Omental fat pad (tissue), 4 donors: ENCODE results near the gene LRRC72. TPM values are rescaled to one million over a fixed set of nuclear protein-coding genes. Genes with fewer than 3 reads are reported as not detected.

Experiments used
- ATAC-seq: fragments of 150-250 bp; one replicate; pipeline ENCODE4 v1.9.1; 2016; ENCODE audit warnings: mild to moderate bottlenecking, moderate library complexity; ENCODE audit not compliant: low FRiP score
- DNase-seq: peaks from one replicate; pipeline ENCODE4 v3.0.0-alpha.2; 2019; ENCODE audit warnings: low spot score
- total RNA-seq, 4 donors: library from RNA; depleted of rRNA; stranded (reverse); fragments of >200 nt; gene quantifications; one replicate each; pipeline ENCODE4 v1.1.0, GENCODE V29; 2016
- TF ChIP-seq, protein P1 (sequence below), 3 donors: fragments of 450-650 bp; IDR thresholded peaks; one replicate each; pipeline ENCODE4 v1.5.1; 2016 to 2017; ENCODE audit warnings: antibody characterized with exemption in 3 of 3, mild to moderate bottlenecking in 3 of 3, moderate library complexity in 2 of 3

The LRRC72 gene
- total RNA-seq, 4 donors from 2014 or later = not detected

DNA sequence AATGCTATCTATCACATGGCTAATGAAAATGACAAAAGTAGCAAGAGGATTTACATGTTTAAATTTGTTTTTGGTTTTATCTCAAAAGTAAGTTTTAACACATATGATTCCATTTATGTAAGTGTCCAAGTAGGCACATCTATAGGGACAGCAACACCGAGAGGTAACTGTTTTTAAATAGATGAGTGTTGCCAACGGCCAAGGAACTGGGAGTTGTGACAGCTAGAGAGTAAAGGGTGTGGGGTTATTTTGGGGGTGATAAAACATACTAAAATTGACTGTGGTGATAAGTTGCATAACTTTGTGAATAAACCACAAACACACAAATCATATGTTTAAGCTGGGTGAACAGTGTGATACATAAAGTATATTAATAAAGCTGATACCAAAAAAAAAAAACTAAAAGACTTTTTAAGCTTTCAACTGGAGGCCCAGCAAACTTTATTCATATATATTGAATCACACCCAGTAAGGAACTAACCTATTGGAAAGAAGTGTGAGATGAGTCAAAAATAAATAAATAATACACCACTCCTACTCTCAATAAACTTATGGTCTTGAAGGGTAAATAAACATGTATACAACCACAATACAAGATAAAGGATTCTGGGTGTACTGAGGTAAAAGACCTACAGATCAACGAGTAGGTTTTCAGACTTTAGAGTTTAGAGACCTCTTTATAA, 33.0 kb downstream of the LRRC72 start:
- TF ChIP-seq, protein P1, sequence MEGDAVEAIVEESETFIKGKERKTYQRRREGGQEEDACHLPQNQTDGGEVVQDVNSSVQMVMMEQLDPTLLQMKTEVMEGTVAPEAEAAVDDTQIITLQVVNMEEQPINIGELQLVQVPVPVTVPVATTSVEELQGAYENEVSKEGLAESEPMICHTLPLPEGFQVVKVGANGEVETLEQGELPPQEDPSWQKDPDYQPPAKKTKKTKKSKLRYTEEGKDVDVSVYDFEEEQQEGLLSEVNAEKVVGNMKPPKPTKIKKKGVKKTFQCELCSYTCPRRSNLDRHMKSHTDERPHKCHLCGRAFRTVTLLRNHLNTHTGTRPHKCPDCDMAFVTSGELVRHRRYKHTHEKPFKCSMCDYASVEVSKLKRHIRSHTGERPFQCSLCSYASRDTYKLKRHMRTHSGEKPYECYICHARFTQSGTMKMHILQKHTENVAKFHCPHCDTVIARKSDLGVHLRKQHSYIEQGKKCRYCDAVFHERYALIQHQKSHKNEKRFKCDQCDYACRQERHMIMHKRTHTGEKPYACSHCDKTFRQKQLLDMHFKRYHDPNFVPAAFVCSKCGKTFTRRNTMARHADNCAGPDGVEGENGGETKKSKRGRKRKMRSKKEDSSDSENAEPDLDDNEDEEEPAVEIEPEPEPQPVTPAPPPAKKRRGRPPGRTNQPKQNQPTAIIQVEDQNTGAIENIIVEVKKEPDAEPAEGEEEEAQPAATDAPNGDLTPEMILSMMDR (IDR thresholded peaks at IDR 0.05) = no peak
- DNase-seq (no peak), ATAC-seq (no peak)

DNA sequence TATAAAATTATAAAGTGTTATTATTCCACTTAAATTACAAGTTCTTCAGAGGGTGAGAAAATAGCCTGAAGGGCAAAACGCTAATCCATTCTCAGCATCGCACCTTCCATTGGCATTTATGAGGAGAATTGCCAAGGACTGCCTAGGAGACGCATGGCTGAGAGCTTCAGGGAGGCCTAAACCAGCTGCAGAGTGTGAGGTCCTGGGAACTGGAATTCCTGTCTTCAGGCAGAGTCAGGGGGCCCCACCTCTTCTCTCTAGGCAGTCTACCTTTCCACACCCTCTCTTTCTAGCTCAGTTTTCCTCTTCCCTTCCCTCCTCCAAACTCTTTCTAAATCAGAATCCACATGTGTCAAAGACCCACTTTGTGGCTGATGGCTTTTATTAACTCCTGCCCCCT, 35.3 kb downstream of the LRRC72 start:
- DNase-seq = no peak
- TF ChIP-seq, protein P1 (IDR thresholded peaks at IDR 0.05) = no peak
- no peak for ATAC-seq

DNA sequence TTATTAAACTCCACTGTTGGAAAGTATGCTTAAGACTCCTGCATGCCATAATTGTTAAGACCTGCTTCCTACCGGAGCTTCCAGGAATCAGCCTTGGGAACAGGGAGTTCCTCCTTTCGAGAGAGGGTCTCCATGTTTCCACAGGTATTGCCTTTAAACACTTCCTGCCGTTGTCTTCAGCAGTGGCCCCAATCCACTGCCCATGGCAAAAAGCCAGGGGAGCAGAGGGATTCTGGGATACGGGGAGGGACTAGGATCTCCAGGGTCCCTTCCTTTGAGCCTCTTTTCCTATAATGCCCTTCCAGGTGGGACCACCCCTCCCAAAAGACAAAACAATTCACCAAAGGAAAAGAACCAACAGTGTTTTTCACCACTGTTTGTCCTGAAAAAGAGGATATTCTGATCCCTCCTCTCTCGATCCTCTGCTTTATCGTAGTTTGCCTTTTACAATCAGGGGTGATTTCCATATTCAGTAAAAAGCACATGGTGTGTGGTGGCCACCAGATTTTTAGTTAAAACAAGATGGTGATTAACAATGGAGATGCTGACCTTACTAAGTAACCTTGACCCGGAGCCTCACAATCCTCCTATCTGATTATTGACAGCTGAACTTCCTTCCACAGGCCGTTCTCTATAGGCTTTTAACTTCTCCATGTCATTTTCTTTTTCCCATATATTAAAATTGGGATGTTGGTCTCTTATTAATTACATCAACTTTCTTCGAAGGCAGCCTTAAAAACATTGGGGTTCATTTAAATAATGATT, 36.0 kb downstream of the LRRC72 start:
- TF ChIP-seq, protein P1 (IDR thresholded peaks at IDR 0.05) = no peak
- DNase-seq (no peak), ATAC-seq (no peak)

DNA sequence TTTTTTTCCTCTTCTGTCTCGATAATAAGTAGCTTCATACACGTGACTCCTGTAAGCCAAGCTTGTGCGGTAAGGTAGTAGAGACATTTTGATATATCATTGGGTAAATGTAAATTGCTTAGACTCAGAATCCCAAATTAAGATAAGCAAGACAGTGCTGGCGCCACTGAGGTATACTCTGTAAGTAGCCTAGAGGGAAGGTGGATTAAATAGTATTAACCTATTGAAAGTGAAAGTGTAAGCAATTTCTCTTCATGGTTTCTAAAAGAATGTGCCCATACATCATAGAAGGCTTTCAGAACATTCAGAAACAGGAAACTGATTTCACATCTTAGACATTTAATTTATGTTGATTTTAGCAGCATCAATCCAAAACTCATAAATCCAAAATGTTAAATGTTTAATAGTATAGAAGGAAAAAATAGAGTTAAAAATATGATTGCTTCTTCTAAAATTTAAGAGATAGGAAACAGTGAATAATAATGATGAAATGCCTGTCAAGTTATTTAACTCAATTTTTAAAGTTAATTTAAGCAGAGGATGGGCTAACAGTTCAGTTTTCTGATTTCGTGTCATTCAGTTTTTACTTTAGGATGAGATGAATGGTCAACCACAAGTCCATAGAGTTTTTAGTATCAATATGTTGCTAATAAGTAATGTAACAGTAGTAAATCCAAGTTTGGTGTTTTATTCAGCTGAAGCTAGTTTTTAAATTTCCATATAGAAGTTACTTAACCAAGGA, 36.8 kb downstream of the LRRC72 start:
- ATAC-seq (no peak), DNase-seq (no peak)
- TF ChIP-seq, protein P1 (IDR thresholded peaks at IDR 0.05) = no peak

DNA sequence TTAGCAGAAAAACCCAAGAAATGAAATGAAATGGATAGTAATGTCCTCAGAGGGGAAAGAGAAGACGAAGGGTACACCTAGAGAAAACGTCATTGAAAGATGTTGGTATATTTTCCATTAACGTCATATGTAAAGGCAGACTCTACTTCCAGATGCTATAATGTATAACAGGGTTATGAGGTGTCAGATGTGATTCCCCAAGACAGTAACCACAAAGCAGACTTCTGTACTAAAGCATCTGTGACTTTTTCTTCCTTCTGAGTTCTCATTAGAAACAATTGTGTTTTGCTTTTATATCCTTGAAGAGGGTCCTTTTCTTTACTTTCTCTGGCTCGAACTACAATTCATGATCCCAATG, 37.4 kb downstream of the LRRC72 start:
- no peak for DNase-seq
- ATAC-seq = no peak
- TF ChIP-seq, protein P1 (IDR thresholded peaks at IDR 0.05) = no peak

DNA sequence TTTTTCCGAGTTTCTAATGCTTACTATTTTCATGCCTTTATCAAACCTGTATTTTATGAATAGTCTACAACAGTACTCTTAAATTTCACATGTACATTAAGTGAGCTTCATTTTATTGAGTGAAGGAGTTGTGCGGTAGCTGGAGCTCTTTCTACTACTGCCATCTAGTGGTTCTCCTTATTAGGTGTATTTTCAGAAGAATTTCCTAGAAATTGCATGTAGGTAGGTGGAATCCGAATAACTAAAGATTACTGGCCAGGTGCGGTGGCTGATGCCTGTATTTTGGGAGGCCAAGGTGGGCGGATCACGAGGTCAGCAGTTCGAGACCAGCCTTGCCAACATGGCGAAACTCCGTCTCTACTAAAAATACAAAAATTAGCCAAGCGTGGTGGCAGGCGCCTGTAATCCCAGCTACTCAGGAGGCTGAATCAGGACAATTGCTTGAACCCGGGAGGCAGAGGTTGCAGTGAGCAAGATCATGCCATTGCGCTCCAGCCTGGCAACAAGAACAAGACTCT, 38.3 kb downstream of the LRRC72 start:
- DNase-seq = no peak
- TF ChIP-seq, protein P1 (IDR thresholded peaks at IDR 0.05) = no peak
- ATAC-seq = no peak
